HEK293 (cell line): ENCODE data around the gene MPHOSPH9.
A peak's percentile ranks its signal among the peaks of the same experiment; 100 is the strongest.
"Not testable (repeated sequence)": the region's sequence is repeated elsewhere in the genome, so short reads cannot be mapped to it uniquely, and the experiment has no call there.

Experiments
- CTCF ChIA-PET: fragments of 350-600 bp; formaldehyde crosslinking; extraction: SDS; loops from one replicate; lab custom pipeline; 2021; ENCODE audit warnings: antibody characterized with exemption; lab: Yijun Ruan, JAX
- POLR2A ChIA-PET: fragments of 300-600 bp; formaldehyde crosslinking; extraction: SDS; loops from one replicate; lab custom pipeline; 2020; ENCODE audit warnings: antibody characterized with exemption, inconsistent platforms; lab: Yijun Ruan, JAX
- H3K27ac ChIP-seq: fragments of 200-500 bp; sonication (Bioruptor generic); 2 replicates; pipeline ENCODE4 v1.5.1; 2014; ENCODE audit warnings: low read depth, low read length, control low read depth, inconsistent platforms; ENCODE audit errors: extremely low read depth
- H3K36me3 ChIP-seq, 2 experiments: fragments of 200-500 bp in 1 of 2; sonication (Bioruptor generic) in 1 of 2; 1 replicate in 1 of 2; 2 replicates in 1 of 2; pipeline ENCODE4 v1.5.1; 2014 to 2017; ENCODE audit warnings: inconsistent platforms in 2 of 2, low read length in 2 of 2; ENCODE audit not compliant: control insufficient read depth in 2 of 2, insufficient read depth in 1 of 2
- H3K4me1 ChIP-seq: fragments of 200-500 bp; sonication (Bioruptor generic); 2 replicates; pipeline ENCODE4 v1.5.1; 2014; ENCODE audit warnings: mild to moderate bottlenecking, low read length, inconsistent platforms; ENCODE audit not compliant: control insufficient read depth, insufficient read depth
- H3K4me3 ChIP-seq: 2 replicates; pipeline ENCODE4 v1.5.1; 2011; ENCODE audit warnings: low read depth, mild to moderate bottlenecking, control low read depth, low read length, moderate library complexity
- H3K9me3 ChIP-seq: fragments of 200-500 bp; sonication (Bioruptor generic); 2 replicates; pipeline ENCODE4 v1.5.1; 2014; ENCODE audit warnings: low read depth, low read length, inconsistent platforms; ENCODE audit not compliant: control insufficient read depth, insufficient read depth
- EGR2 ChIP-seq: fragments of 450-650 bp; formaldehyde crosslinking; IDR thresholded peaks from 2 replicates; pipeline ENCODE4 v1.5.1; 2016; ENCODE audit warnings: low read depth, missing biosample characterization, missing genetic modification characterization
- GLIS2 ChIP-seq: fragments of 450-650 bp; formaldehyde crosslinking; IDR thresholded peaks from 2 replicates; pipeline ENCODE4 v1.5.1; 2016; ENCODE audit warnings: missing biosample characterization, missing genetic modification characterization
- HOXD13 ChIP-seq: sonication (generic); formaldehyde crosslinking; IDR thresholded peaks from 2 replicates; pipeline ENCODE4 v1.8.0; 2022; ENCODE audit warnings: missing genetic modification reagents, borderline replicate concordance
- MZF1 ChIP-seq: fragments of 450-650 bp; formaldehyde crosslinking; IDR thresholded peaks from 2 replicates; pipeline ENCODE4 v1.5.1; 2017; ENCODE audit warnings: missing biosample characterization, missing genetic modification characterization, borderline replicate concordance
- REPIN1 ChIP-seq: fragments of 450-650 bp; formaldehyde crosslinking; IDR thresholded peaks from 2 replicates; pipeline ENCODE4 v1.5.1; 2017; ENCODE audit warnings: missing biosample characterization, missing genetic modification characterization, low read depth
- SCRT1 ChIP-seq: fragments of 450-650 bp; formaldehyde crosslinking; IDR thresholded peaks from 2 replicates; pipeline ENCODE4 v1.5.1; 2016; ENCODE audit warnings: missing biosample characterization, missing genetic modification characterization, borderline replicate concordance
- SETDB1 ChIP-seq: IDR thresholded peaks from one replicate; pipeline ENCODE4 v1.6.1; 2017; ENCODE audit warnings: mild to moderate bottlenecking, low read length, moderate library complexity, mixed read lengths; ENCODE audit not compliant: insufficient read length
- ZBTB6 ChIP-seq: fragments of 450-650 bp; formaldehyde crosslinking; IDR thresholded peaks from 2 replicates; pipeline ENCODE4 v1.5.1; 2017; ENCODE audit warnings: missing biosample characterization, missing genetic modification characterization
- ZBTB8A ChIP-seq: fragments of 450-650 bp; formaldehyde crosslinking; IDR thresholded peaks from 2 replicates; pipeline ENCODE4 v1.5.1; 2016; ENCODE audit warnings: missing biosample characterization, missing genetic modification characterization
- ZFHX2 ChIP-seq: fragments of 450-650 bp; formaldehyde crosslinking; conservative IDR thresholded peaks from 2 replicates; pipeline ENCODE4 v1.5.1; 2016; ENCODE audit warnings: missing biosample characterization, missing genetic modification characterization
- ZFP37 ChIP-seq: fragments of 450-650 bp; formaldehyde crosslinking; IDR thresholded peaks from 2 replicates; pipeline ENCODE4 v1.5.1; 2016; ENCODE audit warnings: missing biosample characterization, missing genetic modification characterization
- ZNF112 ChIP-seq: fragments of 450-650 bp; formaldehyde crosslinking; IDR thresholded peaks from 2 replicates; pipeline ENCODE4 v1.5.0; 2017; ENCODE audit warnings: missing biosample characterization, missing genetic modification characterization
- ZNF184 ChIP-seq: fragments of 450-650 bp; IDR thresholded peaks from 2 replicates; pipeline ENCODE4 v1.5.1; 2018; ENCODE audit warnings: missing biosample characterization, mild to moderate bottlenecking, missing genetic modification characterization
- ZNF202 ChIP-seq: fragments of 450-650 bp; formaldehyde crosslinking; IDR thresholded peaks from 2 replicates; pipeline ENCODE4 v1.5.1; 2016; ENCODE audit warnings: missing biosample characterization, missing genetic modification characterization, borderline replicate concordance
- ZNF248 ChIP-seq: fragments of 450-650 bp; formaldehyde crosslinking; IDR thresholded peaks from 2 replicates; pipeline ENCODE4 v1.5.1; 2017; ENCODE audit warnings: missing biosample characterization, missing genetic modification characterization
- ZNF266 ChIP-seq: fragments of 450-650 bp; formaldehyde crosslinking; IDR thresholded peaks from 2 replicates; pipeline ENCODE4 v1.5.1; 2016; ENCODE audit warnings: missing biosample characterization, missing genetic modification characterization, low read depth
- ZNF341 ChIP-seq: fragments of 450-650 bp; formaldehyde crosslinking; IDR thresholded peaks from 2 replicates; pipeline ENCODE4; 2016; ENCODE audit warnings: low read depth, missing biosample characterization, missing genetic modification characterization
- ZNF354C ChIP-seq: fragments of 450-650 bp; formaldehyde crosslinking; IDR thresholded peaks from 2 replicates; pipeline ENCODE4 v1.5.1; 2016; ENCODE audit warnings: missing biosample characterization, missing genetic modification characterization, low read depth, borderline replicate concordance
- ZNF654 ChIP-seq: fragments of 450-650 bp; formaldehyde crosslinking; IDR thresholded peaks from 2 replicates; pipeline ENCODE4 v1.5.1; 2016; ENCODE audit warnings: low read depth, missing biosample characterization, missing genetic modification characterization
- ZNF707 ChIP-seq: fragments of 450-650 bp; formaldehyde crosslinking; IDR thresholded peaks from 2 replicates; pipeline ENCODE4 v1.5.1; 2016; ENCODE audit warnings: missing biosample characterization, missing genetic modification characterization

MPHOSPH9 gene

GRCh38 chr12:123248996-123249741, 16.2 kb upstream of the MPHOSPH9 start:
- CTCF ChIA-PET, result interaction anchor here (0.6 to 3.1 kb wide), 2 partner anchors 11 to 167 kb away, joined by 5 to 18 read pairs; no protein-coding TSS in a partner anchor
- not testable (repeated sequence) for H3K27ac ChIP-seq, H3K4me3 ChIP-seq
- TF ChIP-seq ZBTB8A (peak; percentile 44; the same call in 1 of the 2 replicates), EGR2 (tag by site-specific recombination) (peak; percentile 53; the same call in 1 of the 2 replicates), ZNF202 (peak; percentile 63; the same call in 1 of the 2 replicates), GLIS2 (tag by site-specific recombination) (0 out of 2 replicates have a peak, but pooled peaks have one; percentile 13), ZFHX2 (tag by site-specific recombination) (peak; percentile 59)
- TF ChIP-seq, all 188 proteins: peak for 5; not testable (repeated sequence) for 183
- H3K4me1 ChIP-seq, H3K9me3 ChIP-seq: not testable (repeated sequence)
- peaks cover 0 to 24% of the 10 kb centered on the region in 2 experiments; a peak in 2 of 3 replicates for H3K36me3 ChIP-seq
- POLR2A ChIA-PET, result interaction anchor here (5.7 kb wide), 1 partner anchor 16 kb away, joined by 56 read pairs; the partner anchor contains the start of genes MPHOSPH9 and MTRFR

- peaks cover 0 to 14% of the 10 kb centered on the region in 2 experiments; a peak in 2 of 3 replicates for H3K36me3 ChIP-seq
- not testable (repeated sequence) for H3K9me3 ChIP-seq, H3K27ac ChIP-seq, H3K4me1 ChIP-seq, H3K4me3 ChIP-seq
- CTCF ChIA-PET, result interaction anchor here (3.1 kb wide), 1 partner anchor 10 kb away, joined by 18 read pairs; no protein-coding TSS in a partner anchor
- POLR2A ChIA-PET, result interaction anchor here (5.7 kb wide), 1 partner anchor 15 kb away, joined by 56 read pairs; the partner anchor contains the start of genes MPHOSPH9 and MTRFR
- peak; percentile 44 for TF ChIP-seq SETDB1
Measured at GRCh38 chr12:123248129-123248528, 15.2 kb upstream of the MPHOSPH9 start.

- Histone ChIP-seq H3K4me3 (no peak overlapping the region), H3K36me3 (peaks cover 8 to 27% of the 10 kb centered on the region in 2 experiments; a peak in 2 of 3 replicates), H3K27ac (no peak overlapping the region), H3K4me1 (peaks cover 7% of the 10 kb centered on the region; the same call in 1 of the 2 replicates), H3K9me3 (no peaks in the 10 kb centered on the region)
- ChIA-PET CTCF (interaction anchor here (0.6 kb wide), 1 partner anchor 117 kb away, joined by 3 read pairs; no protein-coding TSS in a partner anchor), POLR2A (no interaction called here)
- TF ChIP-seq ZFP37 (tag by site-specific recombination), result no peak
- no peak for TF ChIP-seq REPIN1 (tag by site-specific recombination)
- no peak for TF ChIP-seq ZNF341 (tag by site-specific recombination)
- TF ChIP-seq ZNF266 (tag by site-specific recombination), result no peak
- no peak for TF ChIP-seq ZNF654 (tag by site-specific recombination)
- TF ChIP-seq ZNF248 (tag by site-specific recombination), result no peak
- no peak for TF ChIP-seq ZNF184 (tag by site-specific recombination)
- TF ChIP-seq ZNF112 (tag by site-specific recombination), result no peak
- no peak for TF ChIP-seq ZBTB6 (tag by site-specific recombination)
- no peak for TF ChIP-seq ZNF354C
- TF ChIP-seq HOXD13 (CRISPR knock-in tag), result no peak
- TF ChIP-seq SCRT1 (tag by site-specific recombination), result no peak
- no peak for TF ChIP-seq MZF1 (tag by site-specific recombination)
- no peak for TF ChIP-seq ZNF707 (tag by site-specific recombination)
Measured at GRCh38 chr12:123245678-123246077, 12.7 kb upstream of the MPHOSPH9 start.
